ENCODE results near the gene TBCA.
"Not testable (repeated sequence)": the region's sequence is repeated elsewhere in the genome, so short reads cannot be mapped to it uniquely, and the experiment has no call there.

TBCA gene

GRCh38 chr5:77772729-77773128, 3.4 kb downstream of the TBCA start:
- no peak overlapping the region for H3K9ac ChIP-seq (ENCODE audit: low read depth, low read length)
- no peak overlapping the region for H3K27ac ChIP-seq (ENCODE audit: low read depth, low read length)
- H3K36me3 ChIP-seq (ENCODE audit: insufficient read depth, low read length): peaks cover 52% of the 10 kb centered on the region
- H3K9me3 ChIP-seq (ENCODE audit: insufficient read depth, low read depth, low read length): no peaks in the 10 kb centered on the region
- peak overlapping the region; percentile 73; the same call in 1 of the 2 replicates for H3K4me3 ChIP-seq (ENCODE audit: low read length)
- peaks cover 4% of the 10 kb centered on the region; the same call in 1 of the 2 replicates for H3K27me3 ChIP-seq (ENCODE audit: insufficient read depth, low read length)
- H3K4me1 ChIP-seq (ENCODE audit: insufficient read depth, low read length): peaks cover 49% of the 10 kb centered on the region

GRCh38 chr5:77771452-77771851, 4.7 kb downstream of the TBCA start:
- no peak overlapping the region for H3K27ac ChIP-seq (ENCODE audit: low read depth, low read length)
- H3K4me3 ChIP-seq (ENCODE audit: low read length): no peak overlapping the region
- WGBS: 86% methylated on average over 5 of the region's 5 CpGs
- H3K4me1 ChIP-seq (ENCODE audit: insufficient read depth, low read length): peaks cover 44% of the 10 kb centered on the region
- H3K36me3 ChIP-seq (ENCODE audit: insufficient read depth, low read length): peaks cover 63% of the 10 kb centered on the region
- no peaks in the 10 kb centered on the region for H3K27me3 ChIP-seq (ENCODE audit: insufficient read depth, low read length)
- no peak overlapping the region for H3K9ac ChIP-seq (ENCODE audit: low read depth, low read length)
- no peaks in the 10 kb centered on the region for H3K9me3 ChIP-seq (ENCODE audit: insufficient read depth, low read depth, low read length)

- WGBS: 88% methylated on average over 4 of the region's 4 CpGs
- H3K27ac ChIP-seq (ENCODE audit: low read depth, low read length): no peak overlapping the region
- H3K4me1 ChIP-seq (ENCODE audit: insufficient read depth, low read length): peaks cover 43% of the 10 kb centered on the region
- H3K9me3 ChIP-seq (ENCODE audit: insufficient read depth, low read depth, low read length): no peaks in the 10 kb centered on the region
- H3K36me3 ChIP-seq (ENCODE audit: insufficient read depth, low read length): peaks cover 67% of the 10 kb centered on the region
- no peak overlapping the region for H3K4me3 ChIP-seq (ENCODE audit: low read length)
- H3K27me3 ChIP-seq (ENCODE audit: insufficient read depth, low read length): no peaks in the 10 kb centered on the region
- no peak overlapping the region for H3K9ac ChIP-seq (ENCODE audit: low read depth, low read length)
These were observed 5.7 kb downstream of the TBCA start for GRCh38 chr5:77770293-77771005.

GRCh38 chr5:77768978-77769377, 7.2 kb downstream of the TBCA start:
- Histone ChIP-seq H3K9ac (ENCODE audit: low read depth, low read length) (no peak overlapping the region), H3K36me3 (ENCODE audit: insufficient read depth, low read length) (peaks cover 76% of the 10 kb centered on the region)

GRCh38 chr5:77767301-77767700, 8.8 kb downstream of the TBCA start:
- peaks cover 18% of the 10 kb centered on the region for H3K4me1 ChIP-seq (ENCODE audit: insufficient read depth, low read length)
- no peak overlapping the region for H3K9ac ChIP-seq (ENCODE audit: low read depth, low read length)
- WGBS: no CpG with 5 or more reads among the region's 1 CpG
- H3K4me3 ChIP-seq (ENCODE audit: low read length): no peak overlapping the region
- H3K27me3 ChIP-seq (ENCODE audit: insufficient read depth, low read length): no peaks in the 10 kb centered on the region
- peaks cover 11% of the 10 kb centered on the region; the same call in 1 of the 2 replicates for H3K9me3 ChIP-seq (ENCODE audit: insufficient read depth, low read depth, low read length)
- H3K36me3 ChIP-seq (ENCODE audit: insufficient read depth, low read length): peaks cover 72% of the 10 kb centered on the region
- H3K27ac ChIP-seq (ENCODE audit: low read depth, low read length): no peak overlapping the region

More at GRCh38 chr5:77768978-77769377, 7.2 kb downstream of the TBCA start:
- peaks cover 5% of the 10 kb centered on the region; the same call in 1 of the 2 replicates for H3K9me3 ChIP-seq (ENCODE audit: insufficient read depth, low read depth, low read length)
- H3K27me3 ChIP-seq (ENCODE audit: insufficient read depth, low read length): no peaks in the 10 kb centered on the region
- H3K4me1 ChIP-seq (ENCODE audit: insufficient read depth, low read length): peaks cover 35% of the 10 kb centered on the region
- H3K27ac ChIP-seq (ENCODE audit: low read depth, low read length): no peak overlapping the region
- no peak overlapping the region for H3K4me3 ChIP-seq (ENCODE audit: low read length)

GRCh38 chr5:77761606-77762005, 14.5 kb downstream of the TBCA start:
- Histone ChIP-seq H3K4me1 (ENCODE audit: insufficient read depth, low read length) (peaks cover 10% of the 10 kb centered on the region; the same call in 1 of the 2 replicates), H3K4me3 (ENCODE audit: low read length) (no peak overlapping the region), H3K9ac (ENCODE audit: low read depth, low read length) (no peak overlapping the region), H3K27me3 (ENCODE audit: insufficient read depth, low read length) (no peaks in the 10 kb centered on the region), H3K27ac (ENCODE audit: low read depth, low read length) (no peak overlapping the region), H3K36me3 (ENCODE audit: insufficient read depth, low read length) (peaks cover 31% of the 10 kb centered on the region), H3K9me3 (ENCODE audit: insufficient read depth, low read depth, low read length) (peaks cover 23% of the 10 kb centered on the region; the same call in 1 of the 2 replicates)
- WGBS: 83% methylated on average over 3 of the region's 3 CpGs

- WGBS: 89% methylated on average over 10 of the region's 10 CpGs
- no peak overlapping the region for H3K4me3 ChIP-seq (ENCODE audit: low read length)
These were observed 17.8 kb downstream of the TBCA start for GRCh38 chr5:77758141-77758938.

GRCh38 chr5:77751328-77752023, 24.7 kb downstream of the TBCA start:
- H3K36me3 ChIP-seq (ENCODE audit: insufficient read depth, low read length): no peaks in the 10 kb centered on the region
- no peaks in the 10 kb centered on the region for H3K9me3 ChIP-seq (ENCODE audit: insufficient read depth, low read depth, low read length)
- H3K27me3 ChIP-seq (ENCODE audit: insufficient read depth, low read length): no peaks in the 10 kb centered on the region
- H3K27ac ChIP-seq (ENCODE audit: low read depth, low read length): peak overlapping the region; percentile 72; the same call in 1 of the 2 replicates
- H3K9ac ChIP-seq (ENCODE audit: low read depth, low read length): no peak overlapping the region
- WGBS: 78% methylated on average over 9 of the region's 9 CpGs
- peaks cover 57% of the 10 kb centered on the region for H3K4me1 ChIP-seq (ENCODE audit: insufficient read depth, low read length)
- H3K4me3 ChIP-seq (ENCODE audit: low read length): no peak overlapping the region; the same call in 1 of the 2 replicates

More at GRCh38 chr5:77758141-77758938, 17.8 kb downstream of the TBCA start:
- H3K4me1 ChIP-seq (ENCODE audit: insufficient read depth, low read length): peaks cover 13% of the 10 kb centered on the region; the same call in 1 of the 2 replicates
- no peaks in the 10 kb centered on the region for H3K27me3 ChIP-seq (ENCODE audit: insufficient read depth, low read length)
- peaks cover 11% of the 10 kb centered on the region; the same call in 1 of the 2 replicates for H3K36me3 ChIP-seq (ENCODE audit: insufficient read depth, low read length)
- H3K9ac ChIP-seq (ENCODE audit: low read depth, low read length): no peak overlapping the region
- H3K27ac ChIP-seq (ENCODE audit: low read depth, low read length): no peak overlapping the region
- H3K9me3 ChIP-seq (ENCODE audit: insufficient read depth, low read depth, low read length): peaks cover 14% of the 10 kb centered on the region; the same call in 1 of the 2 replicates

- H3K9me3 ChIP-seq (ENCODE audit: insufficient read depth, low read depth, low read length); H3K4me3 ChIP-seq (ENCODE audit: low read length); H3K36me3 ChIP-seq (ENCODE audit: insufficient read depth, low read length); H3K27me3 ChIP-seq (ENCODE audit: insufficient read depth, low read length); H3K9ac ChIP-seq (ENCODE audit: low read depth, low read length); H3K27ac ChIP-seq (ENCODE audit: low read depth, low read length): not testable (repeated sequence)
- WGBS: 59% methylated on average over 5 of the region's 6 CpGs
- peaks cover 60% of the 10 kb centered on the region for H3K4me1 ChIP-seq (ENCODE audit: insufficient read depth, low read length)
These were observed 25.2 kb downstream of the TBCA start for GRCh38 chr5:77750928-77751327.

- Histone ChIP-seq H3K27ac (ENCODE audit: low read depth, low read length) (no peak overlapping the region), H3K36me3 (ENCODE audit: insufficient read depth, low read length) (no peaks in the 10 kb centered on the region), H3K27me3 (ENCODE audit: insufficient read depth, low read length) (no peaks in the 10 kb centered on the region), H3K4me3 (ENCODE audit: low read length) (no peak overlapping the region), H3K4me1 (ENCODE audit: insufficient read depth, low read length) (peaks cover 56% of the 10 kb centered on the region), H3K9me3 (ENCODE audit: insufficient read depth, low read depth, low read length) (no peaks in the 10 kb centered on the region), H3K9ac (ENCODE audit: low read depth, low read length) (no peak overlapping the region)
- WGBS: 38% methylated on average over 1 of the region's 2 CpGs
These were observed 28.0 kb downstream of the TBCA start for GRCh38 chr5:77748160-77748559.

GRCh38 chr5:77744116-77744515, 32.0 kb downstream of the TBCA start:
- no peak overlapping the region for H3K4me3 ChIP-seq (ENCODE audit: low read length)
- no peaks in the 10 kb centered on the region for H3K9me3 ChIP-seq (ENCODE audit: insufficient read depth, low read depth, low read length)
- WGBS: 49% methylated on average over 2 of the region's 2 CpGs
- no peaks in the 10 kb centered on the region for H3K36me3 ChIP-seq (ENCODE audit: insufficient read depth, low read length)
- H3K27ac ChIP-seq (ENCODE audit: low read depth, low read length): no peak overlapping the region
- no peak overlapping the region for H3K9ac ChIP-seq (ENCODE audit: low read depth, low read length)
- no peaks in the 10 kb centered on the region for H3K27me3 ChIP-seq (ENCODE audit: insufficient read depth, low read length)
- peaks cover 22% of the 10 kb centered on the region for H3K4me1 ChIP-seq (ENCODE audit: insufficient read depth, low read length)
